Endometrial microvascular endothelial cells (primary cell): ENCODE data around the gene OIT3. TPM values are rescaled to one million over a fixed set of nuclear protein-coding genes. Genes with fewer than 3 reads are reported as not detected.

ENCODE experiments used
- in situ Hi-C: cut with HindIII; loops from 2 replicates; pipeline ENCODE4 v1.10.0; 2017; ENCODE audit warnings: low sequenced_read_pairs, low pct_unique_long_range_greater_than_20kb; ENCODE audit errors: inconsistent ontology term
- total RNA-seq: library from RNA; depleted of rRNA; stranded (reverse); fragments of >200 nt; gene quantifications from one replicate; pipeline ENCODE4 v1.2.3, GENCODE V29; 2015; ENCODE audit errors: inconsistent ontology term

OIT3 gene
- total RNA-seq, 1 donor from 2014 or later, result not detected

GRCh38 chr10:72935361-72935760 lies 41.8 kb downstream of the OIT3 start:
- in situ Hi-C loops, result no loop called here

GRCh38 chr10:72943498-72944234 lies 50.1 kb downstream of the OIT3 start:
- in situ Hi-C loops, result no loop called here

GRCh38 chr10:72946963-72947362 lies 53.4 kb downstream of the OIT3 start:
- in situ Hi-C loops, result no loop called here

GRCh38 chr10:72948762-72949161 lies 55.2 kb downstream of the OIT3 start:
- in situ Hi-C loops, result no loop called here

GRCh38 chr10:72951760-72952159 lies 58.2 kb downstream of the OIT3 start:
- in situ Hi-C loops, result no loop called here

GRCh38 chr10:72952189-72952588 lies 58.6 kb downstream of the OIT3 start:
- in situ Hi-C loops, result no loop called here

GRCh38 chr10:72952642-72953158 lies 59.2 kb downstream of the OIT3 start:
- in situ Hi-C loops, result no loop called here

- in situ Hi-C loops, result no loop called here
Measured at GRCh38 chr10:72953687-72954086, 60.1 kb downstream of the OIT3 start.

- in situ Hi-C loops, result no loop called here
Measured at GRCh38 chr10:72954230-72954595, 60.7 kb downstream of the OIT3 start.

GRCh38 chr10:72954596-72955554 lies 61.3 kb downstream of the OIT3 start, which contains the start of gene PLA2G12B:
Gene PLA2G12B (minus strand): TSS chr10:72954806. CDS start chr10:72954685, 121 bp downstream.
- in situ Hi-C loops, result no loop called here

- in situ Hi-C loops, result no loop called here
Measured at GRCh38 chr10:72956001-72956400, 62.5 kb downstream of the OIT3 start.

GRCh38 chr10:72976886-72977285 lies 83.3 kb downstream of the OIT3 start:
- in situ Hi-C loops, result no loop called here

- in situ Hi-C loops, result no loop called here
Measured at GRCh38 chr10:72979709-72980108, 86.2 kb downstream of the OIT3 start.

- in situ Hi-C loops, result no loop called here
Measured at GRCh38 chr10:72980348-72980747, 86.8 kb downstream of the OIT3 start.

- in situ Hi-C loops, result no loop called here
Measured at GRCh38 chr10:72981028-72981881, 87.7 kb downstream of the OIT3 start.

- in situ Hi-C loops, result no loop called here
Measured at GRCh38 chr10:72981882-72982529, 88.5 kb downstream of the OIT3 start.
